Astrocyte of the cerebellum (primary cell): Measurements from ENCODE around the gene GRPEL2.
A peak's percentile ranks its signal among the peaks of the same experiment; 100 is the strongest.

Experiments
- DNase-seq: peaks from one replicate; pipeline ENCODE4 v3.0.0-alpha.2; 2011; ENCODE audit warnings: low read depth
- H3K4me3 ChIP-seq: 2 replicates; pipeline ENCODE4 v1.5.1; 2011; ENCODE audit warnings: mild to moderate bottlenecking, low read depth, low read length, moderate library complexity
- CTCF ChIP-seq: IDR thresholded peaks from 2 replicates; pipeline ENCODE4 v1.5.1; 2012; ENCODE audit warnings: low read length, low read depth, moderate library complexity, mild to moderate bottlenecking; ENCODE audit errors: missing control alignments
- in situ Hi-C: cut with HindIII; loops from 2 replicates; pipeline ENCODE4 v1.10.0; 2017; ENCODE audit warnings: low sequenced_read_pairs

Gene GRPEL2

GRCh38 chr5:149381986-149382338 is 36.7 kb downstream of the GRPEL2 start:
- in situ Hi-C loops = no loop called here
- no peak overlapping the region for H3K4me3 ChIP-seq
- TF ChIP-seq CTCF = peak; percentile 93
- peak; percentile 31 for DNase-seq

- TF ChIP-seq CTCF = no peak
- DNase-seq = no peak
- H3K4me3 ChIP-seq = no peak overlapping the region
- in situ Hi-C loops = no loop called here
These were observed 37.4 kb downstream of the GRPEL2 start for GRCh38 chr5:149382517-149383220.

- in situ Hi-C loops = no loop called here
- H3K4me3 ChIP-seq = no peak overlapping the region
- no peak for DNase-seq
- no peak for TF ChIP-seq CTCF
These were observed 38.1 kb downstream of the GRPEL2 start for GRCh38 chr5:149383399-149383798.

- no peak for DNase-seq
- in situ Hi-C loops = no loop called here
- no peak for TF ChIP-seq CTCF
- H3K4me3 ChIP-seq = no peak overlapping the region
These were observed 40.9 kb downstream of the GRPEL2 start for GRCh38 chr5:149386166-149386565.

- no peak for TF ChIP-seq CTCF
- in situ Hi-C loops = no loop called here
- no peak for DNase-seq
- H3K4me3 ChIP-seq = no peak overlapping the region
These were observed 41.9 kb downstream of the GRPEL2 start for GRCh38 chr5:149387081-149387631.

- TF ChIP-seq CTCF = no peak
- no peak for DNase-seq
- in situ Hi-C loops = no loop called here
These were observed 42.7 kb downstream of the GRPEL2 start for GRCh38 chr5:149387982-149388381.

More at GRCh38 chr5:149387982-149388381, 42.7 kb downstream of the GRPEL2 start:
- no peak overlapping the region for H3K4me3 ChIP-seq
